Endothelial cell of umbilical vein (primary cell): ENCODE measurements around the gene CEP68. TPM values are rescaled to one million over a fixed set of nuclear protein-coding genes. Genes with fewer than 3 reads are reported as not detected.

Experiments
- BruUV-seq: library from RNA; stranded (reverse); fragments of 400-500 nt; replicated peaks from 2 replicates; lab custom pipeline; 2021; lab: Mats Ljungman, UMichigan
- CTCF ChIA-PET: fragments of 300-600, 350-600 bp; sonication (Branson Sonifier 250); formaldehyde crosslinking; loops from one replicate; lab custom pipeline; 2021; ENCODE audit warnings: antibody characterized with exemption, inconsistent platforms; lab: Charles Lee
- POLR2A ChIA-PET: fragments of 300-600, 350-600 bp; sonication (Branson Sonifier 250); formaldehyde crosslinking; loops from one replicate; lab custom pipeline; 2021; ENCODE audit warnings: antibody characterized with exemption, inconsistent platforms; lab: Charles Lee
- DNase-seq: peaks from one replicate; pipeline ENCODE4 v3.0.0-alpha.2; 2011; ENCODE audit warnings: low read depth, low spot score
- FAIRE-seq: peaks from 2 replicates; lab custom pipeline; 2011; peaks lifted over from hg19 to GRCh38; lab: Jason Lieb, UNC
- H2AFZ ChIP-seq: 2 replicates; pipeline ENCODE4 v1.6.0; 2012; ENCODE audit warnings: low read depth, low read length, control low read depth, inconsistent platforms
- H3K27ac ChIP-seq: 2 replicates; pipeline ENCODE4 v1.5.1; 2011; ENCODE audit warnings: low read depth, mild to moderate bottlenecking, control low read depth, low read length, moderate library complexity; ENCODE audit not compliant: insufficient read depth
- H3K27me3 ChIP-seq, 2 experiments: 2 replicates each; pipeline versions ENCODE4 v1.6.0 to v1.6.1; 2011; ENCODE audit warnings: low read length in 2 of 2, mixed read lengths in 1 of 2; ENCODE audit not compliant: control insufficient read depth in 2 of 2, insufficient read depth in 2 of 2
- H3K36me3 ChIP-seq, 2 experiments: 2 replicates in 1 of 2; 3 replicates in 1 of 2; pipeline ENCODE4 v1.5.1; 2011; ENCODE audit warnings: low read length in 2 of 2, mild to moderate bottlenecking in 1 of 2, moderate library complexity in 1 of 2; ENCODE audit not compliant: control insufficient read depth in 2 of 2, insufficient read depth in 2 of 2; ENCODE audit errors: extremely low read depth in 1 of 2
- H3K4me1 ChIP-seq: 3 replicates; pipeline ENCODE4 v1.5.1; 2011; ENCODE audit warnings: mild to moderate bottlenecking, low read length; ENCODE audit not compliant: control insufficient read depth, insufficient read depth; ENCODE audit errors: extremely low read depth
- H3K4me2 ChIP-seq: 2 replicates; pipeline ENCODE4 v1.6.1; 2011; ENCODE audit warnings: low read length, control low read depth, mixed read lengths; ENCODE audit not compliant: insufficient read depth
- H3K4me3 ChIP-seq, 3 experiments: fragments of 200-600 bp in 1 of 3; sonication (generic), shearing (Covaris generic) in 1 of 3; replicated peaks in 1 of 3; 2 replicates each; pipeline ENCODE4 v1.5.1; 2011 to 2016; ENCODE audit warnings: control low read depth in 3 of 3, low read length in 3 of 3, mild to moderate bottlenecking in 2 of 3, inconsistent platforms in 1 of 3, low read depth in 1 of 3, moderate library complexity in 1 of 3; ENCODE audit not compliant: insufficient read depth in 1 of 3
- H3K79me2 ChIP-seq: 2 replicates; pipeline ENCODE4 v1.6.0; 2012; ENCODE audit warnings: low read length, inconsistent platforms; ENCODE audit not compliant: control insufficient read depth, insufficient read depth
- H3K9ac ChIP-seq: replicated peaks from 2 replicates; pipeline ENCODE3; 2011; ENCODE audit warnings: low read length, control low read depth; ENCODE audit not compliant: insufficient read depth; ENCODE audit errors: extremely low read depth
- H3K9me1 ChIP-seq: replicated peaks from 3 replicates; pipeline ENCODE4 v1.6.0; 2011; ENCODE audit warnings: mild to moderate bottlenecking, low read length; ENCODE audit not compliant: control insufficient read depth, insufficient read depth; ENCODE audit errors: extremely low read depth
- H3K9me3 ChIP-seq: replicated peaks from 2 replicates; pipeline ENCODE4 v1.5.1; 2012; ENCODE audit warnings: low read length, inconsistent platforms; ENCODE audit not compliant: control insufficient read depth, insufficient read depth
- H4K20me1 ChIP-seq: replicated peaks from 2 replicates; pipeline ENCODE3; 2011; ENCODE audit warnings: mild to moderate bottlenecking, low read length; ENCODE audit not compliant: control insufficient read depth, insufficient read depth; ENCODE audit errors: extremely low read depth
- CTCF ChIP-seq, 2 donors: IDR thresholded peaks; 1 replicate in 1 of 2; 2 replicates in 1 of 2; pipeline ENCODE4 v1.5.1; 2011; ENCODE audit warnings: low read length in 2 of 2, mild to moderate bottlenecking in 2 of 2, moderate library complexity in 2 of 2, control low read depth in 1 of 2, inconsistent platforms in 1 of 2, low read depth in 1 of 2; ENCODE audit not compliant: insufficient read depth in 1 of 2; ENCODE audit errors: extremely low read depth in 1 of 2
- EZH2 ChIP-seq: IDR thresholded peaks from 2 replicates; pipeline ENCODE4 v1.6.1; 2012; ENCODE audit warnings: borderline replicate concordance, low read depth, mild to moderate bottlenecking, moderate library complexity, low read length, inconsistent platforms; ENCODE audit not compliant: severe bottlenecking
- FOS ChIP-seq: IDR thresholded peaks from 2 replicates; pipeline ENCODE4 v1.6.1; 2011; ENCODE audit warnings: mild to moderate bottlenecking, low read length, moderate library complexity, borderline replicate concordance; ENCODE audit not compliant: insufficient read depth
- GATA2 ChIP-seq: IDR thresholded peaks from 2 replicates; pipeline ENCODE4 v1.7.0; 2011; ENCODE audit warnings: low read depth, mild to moderate bottlenecking, moderate library complexity, mixed read lengths, low read length; ENCODE audit not compliant: insufficient read length, insufficient read depth
- JUN ChIP-seq: IDR thresholded peaks from 2 replicates; pipeline ENCODE4 v1.6.1; 2011; ENCODE audit warnings: borderline replicate concordance, low read depth; ENCODE audit not compliant: insufficient read length, insufficient read depth
- MAX ChIP-seq: IDR thresholded peaks from 2 replicates; pipeline ENCODE4 v1.6.1; 2011; ENCODE audit not compliant: insufficient read depth, insufficient read length
- MYC ChIP-seq: IDR thresholded peaks from one replicate; pipeline ENCODE4 v1.6.1; 2011; ENCODE audit warnings: mild to moderate bottlenecking, low read depth, low read length
- POLR2A ChIP-seq: IDR thresholded peaks from 2 replicates; pipeline ENCODE4 v1.6.1; 2012; ENCODE audit warnings: low read depth, mild to moderate bottlenecking, control low read depth, low read length
- POLR2AphosphoS5 ChIP-seq: IDR thresholded peaks from 2 replicates; pipeline ENCODE4 v1.6.1; 2012; ENCODE audit warnings: low read depth, mild to moderate bottlenecking, control low read depth, low read length, moderate library complexity; ENCODE audit not compliant: insufficient read depth
- dilution Hi-C: fragments of 300-500 bp; cut with MboI; formaldehyde crosslinking; loops from one replicate; pipeline ENCODE4 v1.15.0; 2019; ENCODE audit warnings: low sequenced_read_pairs; ENCODE audit not compliant: extremely low pct_ligation_motif_present
- intact Hi-C: fragments of 100-400 bp; cut with micrococcal nuclease; formaldehyde crosslinking; loops from one replicate; pipeline ENCODE4 v1.10.0; 2022
- polyA plus RNA-seq, 4 experiments: library from polyadenylated mRNA; depleted of rRNA in 3 of 4; stranded (reverse) in 3 of 4; unstranded in 1 of 4; fragments of >200 nt; gene quantifications; 2 replicates each; pipeline versions ENCODE4 v1.2.1 to v1.2.3, GENCODE V29; 2011 to 2012; ENCODE audit warnings: missing spikeins in 1 of 4
- total RNA-seq: library from RNA; stranded (reverse); gene quantifications from 2 replicates; pipeline ENCODE4 v1.2.3, GENCODE V29; 2021

Gene CEP68
- total and polyA plus RNA-seq, 2 donors (not counting 3 experiments of a cell fraction or from before 2014, with no cell fraction given): 21.4 to 22.0 TPM

GRCh38 chr2:65081232-65081685 is 25.0 kb downstream of the CEP68 start:
- no TSS peak for BruUV-seq
- intact Hi-C loops: loop anchor here (1.0 kb wide), 1 partner anchor 49 kb away; the partner anchor contains the start of gene RAB1A
- peaks cover 25 to 29% of the 10 kb centered on the region in 2 experiments for H3K36me3 ChIP-seq

More at GRCh38 chr2:65081232-65081685, 25.0 kb downstream of the CEP68 start:
- Histone ChIP-seq H3K4me1 (peaks cover 17% of the 10 kb centered on the region), H2AFZ (no peak overlapping the region), H3K9ac (no peak overlapping the region), H3K27me3 (no peaks in the 10 kb centered on the region), H3K4me2 (no peak overlapping the region), H3K9me1 (no peaks in the 10 kb centered on the region), H3K27ac (peak overlapping the region; percentile 37), H3K79me2 (peaks cover 2% of the 10 kb centered on the region), H3K9me3 (no peaks in the 10 kb centered on the region), H4K20me1 (no peaks in the 10 kb centered on the region), H3K4me3 (no peak overlapping the region)
- CTCF ChIA-PET: interaction anchor here (0.6 to 2.1 kb wide), 6 partner anchors 16 to 164 kb away, joined by 3 to 9 read pairs (median 5); partner anchors contain the start of gene RAB1A
- peak; percentile 96 for TF ChIP-seq GATA2
- TF ChIP-seq CTCF (IDR thresholded peaks at IDR 0.05; ENCODE audit: extremely low read depth in 1 of 2, insufficient read depth in 1 of 2, low read depth in 1 of 2, low read length in 2 of 2): no peak
- peak; percentile 82 for TF ChIP-seq FOS
- peak; percentile 67 for TF ChIP-seq POLR2AphosphoS5
- TF ChIP-seq MYC: no peak
- no peak for TF ChIP-seq MAX
- TF ChIP-seq POLR2A: peak; percentile 63
- no peak for TF ChIP-seq EZH2
- peak; percentile 39 for TF ChIP-seq JUN
- POLR2A ChIA-PET: interaction anchor here (0.6 to 1.0 kb wide), 2 partner anchors 22 to 98 kb away, joined by 3 to 10 read pairs; no protein-coding TSS in a partner anchor
- dilution Hi-C loops: no loop called here
- peak; percentile 84 for DNase-seq
- peak; percentile 72 for FAIRE-seq
